Stimulated activated CD8-positive, alpha-beta memory T cell treated with anti-CD3 and anti-CD28 coated beads, Interleukin-2, amount 100 ng/mL, for 48 hours (primary cell): ENCODE data around the gene LRRC59.
"Not testable (repeated sequence)": the region's sequence is repeated elsewhere in the genome, so short reads cannot be mapped to it uniquely, and the experiment has no call there.

ENCODE experiments used
- DNase-seq, 2 donors: peaks; one replicate each; pipeline ENCODE4 v3.0.0-alpha.2; 2020; ENCODE audit warnings: low read depth in 2 of 2

LRRC59 gene

GRCh38 chr17:50424996-50425681 is 27.8 kb upstream of the LRRC59 start:
- DNase-seq, result no peak

- no peak for DNase-seq
These were observed 27.1 kb upstream of the LRRC59 start for GRCh38 chr17:50424246-50424995.

GRCh38 chr17:50423553-50424159 is 26.3 kb upstream of the LRRC59 start:
- DNase-seq, result no peak

GRCh38 chr17:50422738-50423137 is 25.4 kb upstream of the LRRC59 start:
- no peak for DNase-seq

- DNase-seq, result no peak
These were observed 24.2 kb upstream of the LRRC59 start for GRCh38 chr17:50421308-50422051.

GRCh38 chr17:50420419-50421112 is 23.2 kb upstream of the LRRC59 start:
- no peak for DNase-seq

GRCh38 chr17:50419577-50419976 is 22.3 kb upstream of the LRRC59 start:
- not testable (repeated sequence) for DNase-seq

- no peak for DNase-seq
These were observed 17.5 kb upstream of the LRRC59 start for GRCh38 chr17:50414808-50415207.

GRCh38 chr17:50412188-50412732 is 14.9 kb upstream of the LRRC59 start:
- no peak for DNase-seq

- DNase-seq, result no peak
These were observed 10.6 kb upstream of the LRRC59 start for GRCh38 chr17:50407921-50408320.

- no peak for DNase-seq
These were observed 9.3 kb upstream of the LRRC59 start for GRCh38 chr17:50406578-50406977.

- DNase-seq, result not testable (repeated sequence)
These were observed 8.0 kb upstream of the LRRC59 start for GRCh38 chr17:50405351-50405750.

GRCh38 chr17:50399591-50399990 is 2.3 kb upstream of the LRRC59 start:
- DNase-seq, result not testable (repeated sequence)

GRCh38 chr17:50398672-50399071 is 1.3 kb upstream of the LRRC59 start:
- DNase-seq, result not testable (repeated sequence)

GRCh38 chr17:50397919-50398285 is 579 bp upstream of the LRRC59 start:
- no peak for DNase-seq

GRCh38 chr17:50396261-50397110 is 837 bp downstream of the LRRC59 start:
- DNase-seq, result no peak

GRCh38 chr17:50394711-50395110 is 2.6 kb downstream of the LRRC59 start:
- no peak for DNase-seq

GRCh38 chr17:50393700-50394099 is 3.6 kb downstream of the LRRC59 start:
- DNase-seq, result no peak

GRCh38 chr17:50392621-50393020 is 4.7 kb downstream of the LRRC59 start:
- DNase-seq, result no peak

- no peak for DNase-seq
These were observed 7.8 kb downstream of the LRRC59 start for GRCh38 chr17:50389534-50389933.
